NCI-H2107 (cell line): ENCODE results near the gene SLC7A6OS.

Source experiments
- DNase-seq: peaks from one replicate; lab custom pipeline; 2025; lab: John Stamatoyannopoulos, UW

SLC7A6OS gene

GRCh38 chr16:68344252-68344651, 33.5 kb upstream of the SLC7A6OS start:
- DNase-seq: no peak

GRCh38 chr16:68343137-68343536, 32.4 kb upstream of the SLC7A6OS start:
- no peak for DNase-seq

GRCh38 chr16:68342620-68343019, 31.9 kb upstream of the SLC7A6OS start:
- no peak for DNase-seq

GRCh38 chr16:68339214-68339613, 28.5 kb upstream of the SLC7A6OS start:
- DNase-seq: no peak

GRCh38 chr16:68338326-68339119, 27.8 kb upstream of the SLC7A6OS start:
- DNase-seq: no peak

- no peak for DNase-seq
Measured at GRCh38 chr16:68335175-68335574, 24.4 kb upstream of the SLC7A6OS start.

GRCh38 chr16:68332411-68333121, 21.8 kb upstream of the SLC7A6OS start:
- DNase-seq: no peak

- DNase-seq: no peak
Measured at GRCh38 chr16:68331879-68332410, 21.2 kb upstream of the SLC7A6OS start.

GRCh38 chr16:68328860-68329390, 18.2 kb upstream of the SLC7A6OS start:
- no peak for DNase-seq

GRCh38 chr16:68328151-68328859, 17.6 kb upstream of the SLC7A6OS start:
- peak; percentile 79 for DNase-seq

GRCh38 chr16:68324780-68325357, 14.1 kb upstream of the SLC7A6OS start:
- no peak for DNase-seq

- no peak for DNase-seq
Measured at GRCh38 chr16:68324336-68324735, 13.6 kb upstream of the SLC7A6OS start.

GRCh38 chr16:68319185-68319908, 8.6 kb upstream of the SLC7A6OS start:
- DNase-seq: no peak

- no peak for DNase-seq
Measured at GRCh38 chr16:68313116-68313515, 2.4 kb upstream of the SLC7A6OS start.

- DNase-seq: no peak
Measured at GRCh38 chr16:68310437-68310773, 341 bp downstream of the SLC7A6OS start.

- no peak for DNase-seq
Measured at GRCh38 chr16:68309799-68310198, 947 bp downstream of the SLC7A6OS start.

- no peak for DNase-seq
Measured at GRCh38 chr16:68306633-68307032, 4.1 kb downstream of the SLC7A6OS start.

- no peak for DNase-seq
Measured at GRCh38 chr16:68300734-68301459, 9.8 kb downstream of the SLC7A6OS start.

- DNase-seq: no peak
Measured at GRCh38 chr16:68299571-68300453, 10.9 kb downstream of the SLC7A6OS start.
